Hepatocyte (in vitro differentiated cells): ENCODE results near the gene MED1. TPM values are rescaled to one million over a fixed set of nuclear protein-coding genes. Genes with fewer than 3 reads are reported as not detected.

Experiments
- DNase-seq: peaks from one replicate; pipeline ENCODE4 v3.0.0-alpha.2; 2016; ENCODE audit warnings: low spot score
- H2AFZ ChIP-seq: fragments of 200-600 bp; sonication (generic); 2 replicates; pipeline ENCODE4 v1.6.0; 2016; ENCODE audit warnings: antibody characterized with exemption, mild to moderate bottlenecking
- H3K27ac ChIP-seq: fragments of 200-600 bp; sonication (generic); 2 replicates; pipeline ENCODE4 v1.5.1; 2016; ENCODE audit warnings: mild to moderate bottlenecking
- H3K27me3 ChIP-seq: fragments of 200-600 bp; sonication (generic); 2 replicates; pipeline ENCODE4 v1.6.1; 2016
- H3K36me3 ChIP-seq: fragments of 200-600 bp; sonication (generic); replicated peaks from 2 replicates; pipeline ENCODE4 v1.5.1; 2016; ENCODE audit warnings: low read depth; ENCODE audit not compliant: insufficient read depth
- H3K4me1 ChIP-seq: fragments of 200-600 bp; sonication (generic); 2 replicates; pipeline ENCODE4 v1.5.1; 2016; ENCODE audit warnings: mild to moderate bottlenecking, moderate library complexity; ENCODE audit not compliant: insufficient read depth
- H3K4me2 ChIP-seq: fragments of 200-600 bp; sonication (generic); 2 replicates; pipeline ENCODE4 v1.6.0; 2016
- H3K4me3 ChIP-seq: fragments of 200-600 bp; sonication (generic); 2 replicates; pipeline ENCODE4 v1.5.1; 2016; ENCODE audit warnings: mild to moderate bottlenecking
- H3K79me2 ChIP-seq: fragments of 200-600 bp; sonication (generic); 2 replicates; pipeline ENCODE4 v1.6.0; 2017; ENCODE audit warnings: mild to moderate bottlenecking
- H3K9me2 ChIP-seq: fragments of 200-600 bp; sonication (generic); replicated peaks from 2 replicates; pipeline ENCODE4 v1.6.0; 2017; ENCODE audit warnings: mild to moderate bottlenecking; ENCODE audit not compliant: insufficient read depth
- H3K9me3 ChIP-seq: fragments of 200-600 bp; sonication (generic); 2 replicates; pipeline ENCODE4 v1.5.1; 2016; ENCODE audit warnings: low read depth, mild to moderate bottlenecking
- H4K20me1 ChIP-seq: fragments of 200-600 bp; sonication (generic); 2 replicates; pipeline ENCODE4 v1.6.0; 2016; ENCODE audit warnings: mild to moderate bottlenecking; ENCODE audit not compliant: insufficient read depth, poor library complexity, severe bottlenecking
- EZH2 ChIP-seq: fragments of 200-600 bp; sonication (generic); IDR thresholded peaks from 2 replicates; pipeline ENCODE4 v1.6.1; 2016; ENCODE audit warnings: antibody characterized with exemption, mild to moderate bottlenecking, borderline replicate concordance
- EZH2phosphoT487 ChIP-seq: fragments of 200-600 bp; sonication (generic); IDR thresholded peaks from one replicate; pipeline ENCODE4 v1.6.1; 2018; ENCODE audit warnings: antibody characterized with exemption, mild to moderate bottlenecking, low read depth, moderate library complexity; ENCODE audit not compliant: unreplicated experiment, severe bottlenecking
- WGBS: methylation state at CpG from one replicate; pipeline ENCODE4 v1.1.6; 2016; ENCODE audit warnings: low lambda C conversion rate; ENCODE audit errors: missing lambda C conversion rate; 5-methylcytosine and 5-hydroxymethylcytosine counted together
- polyA plus RNA-seq: library from polyadenylated mRNA; unstranded; fragments of >200 nt; fragmentation: Nextera tagmentation; extraction: Ambion mirVana; gene quantifications from 2 replicates; pipeline ENCODE4 v1.2.1, GENCODE V29; 2016
- total RNA-seq: library from RNA; depleted of rRNA; stranded (reverse); fragments of >200 nt; gene quantifications from 2 replicates; pipeline ENCODE4 v1.2.3, GENCODE V29; 2014
- TF ChIP-seq, protein P1 (sequence below): fragments of 200-600 bp; sonication (generic); IDR thresholded peaks from 2 replicates; pipeline ENCODE4 v1.5.1; 2016; ENCODE audit warnings: antibody characterized with exemption, mild to moderate bottlenecking; ENCODE audit not compliant: poor library complexity

Gene MED1
- total and polyA plus RNA-seq, 2 experiments from 2014 or later = 8.7 to 22.8 TPM

DNA sequence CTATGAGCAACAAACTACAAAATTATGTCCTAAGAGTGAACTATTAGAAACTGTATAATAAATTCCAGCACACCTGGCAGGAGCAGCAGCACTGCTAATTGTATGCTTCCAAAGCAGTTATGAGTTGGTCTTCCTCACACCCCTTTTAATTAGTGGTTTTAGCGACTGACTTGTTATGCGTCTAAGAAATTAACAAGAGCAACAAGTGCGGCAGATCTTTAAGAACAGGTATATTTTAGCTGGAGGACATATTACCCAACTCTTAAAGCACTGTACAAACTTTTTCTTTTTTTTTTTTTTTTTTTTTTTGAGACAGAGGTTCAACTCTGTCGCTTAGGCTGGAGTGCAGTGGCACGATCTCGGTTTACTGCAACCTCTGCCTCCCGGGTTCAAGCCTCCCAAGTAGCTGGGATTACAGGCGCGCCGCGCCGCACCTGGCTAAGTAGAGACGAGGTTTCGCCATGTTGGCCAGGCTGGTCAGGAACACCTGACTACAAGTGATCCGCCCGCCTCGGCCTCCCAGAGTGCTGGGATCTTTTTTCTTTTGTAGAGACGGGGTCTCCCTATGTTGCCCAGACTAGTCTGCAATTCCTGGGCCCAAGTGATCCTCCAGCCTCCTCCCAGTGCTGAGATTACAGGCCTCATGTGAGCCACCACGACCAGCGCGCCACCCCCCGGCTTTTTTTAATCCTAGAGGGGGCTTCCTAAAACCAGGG lies 48.0 kb downstream of the MED1 start:
- no peaks in the 10 kb centered on the region for H3K9me2 ChIP-seq
- H2AFZ ChIP-seq = no peak overlapping the region
- peaks cover 18% of the 10 kb centered on the region for H3K4me1 ChIP-seq
- no peaks in the 10 kb centered on the region for H3K36me3 ChIP-seq
- no peak overlapping the region for H3K4me3 ChIP-seq
- H3K9me3 ChIP-seq = no peaks in the 10 kb centered on the region
- DNase-seq = no peak
- no peaks in the 10 kb centered on the region for H3K27me3 ChIP-seq
- no peak overlapping the region for H3K27ac ChIP-seq
- H3K4me2 ChIP-seq = peak overlapping the region; percentile 83
- H4K20me1 ChIP-seq = peaks cover 17% of the 10 kb centered on the region
- peaks cover 29% of the 10 kb centered on the region for H3K79me2 ChIP-seq
- TF ChIP-seq EZH2 (no peak), EZH2phosphoT487 (no peak)
- TF ChIP-seq, protein P1, sequence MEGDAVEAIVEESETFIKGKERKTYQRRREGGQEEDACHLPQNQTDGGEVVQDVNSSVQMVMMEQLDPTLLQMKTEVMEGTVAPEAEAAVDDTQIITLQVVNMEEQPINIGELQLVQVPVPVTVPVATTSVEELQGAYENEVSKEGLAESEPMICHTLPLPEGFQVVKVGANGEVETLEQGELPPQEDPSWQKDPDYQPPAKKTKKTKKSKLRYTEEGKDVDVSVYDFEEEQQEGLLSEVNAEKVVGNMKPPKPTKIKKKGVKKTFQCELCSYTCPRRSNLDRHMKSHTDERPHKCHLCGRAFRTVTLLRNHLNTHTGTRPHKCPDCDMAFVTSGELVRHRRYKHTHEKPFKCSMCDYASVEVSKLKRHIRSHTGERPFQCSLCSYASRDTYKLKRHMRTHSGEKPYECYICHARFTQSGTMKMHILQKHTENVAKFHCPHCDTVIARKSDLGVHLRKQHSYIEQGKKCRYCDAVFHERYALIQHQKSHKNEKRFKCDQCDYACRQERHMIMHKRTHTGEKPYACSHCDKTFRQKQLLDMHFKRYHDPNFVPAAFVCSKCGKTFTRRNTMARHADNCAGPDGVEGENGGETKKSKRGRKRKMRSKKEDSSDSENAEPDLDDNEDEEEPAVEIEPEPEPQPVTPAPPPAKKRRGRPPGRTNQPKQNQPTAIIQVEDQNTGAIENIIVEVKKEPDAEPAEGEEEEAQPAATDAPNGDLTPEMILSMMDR = no peak
- 86% methylated on average over 22 of the region's 22 CpGs for WGBS

DNA sequence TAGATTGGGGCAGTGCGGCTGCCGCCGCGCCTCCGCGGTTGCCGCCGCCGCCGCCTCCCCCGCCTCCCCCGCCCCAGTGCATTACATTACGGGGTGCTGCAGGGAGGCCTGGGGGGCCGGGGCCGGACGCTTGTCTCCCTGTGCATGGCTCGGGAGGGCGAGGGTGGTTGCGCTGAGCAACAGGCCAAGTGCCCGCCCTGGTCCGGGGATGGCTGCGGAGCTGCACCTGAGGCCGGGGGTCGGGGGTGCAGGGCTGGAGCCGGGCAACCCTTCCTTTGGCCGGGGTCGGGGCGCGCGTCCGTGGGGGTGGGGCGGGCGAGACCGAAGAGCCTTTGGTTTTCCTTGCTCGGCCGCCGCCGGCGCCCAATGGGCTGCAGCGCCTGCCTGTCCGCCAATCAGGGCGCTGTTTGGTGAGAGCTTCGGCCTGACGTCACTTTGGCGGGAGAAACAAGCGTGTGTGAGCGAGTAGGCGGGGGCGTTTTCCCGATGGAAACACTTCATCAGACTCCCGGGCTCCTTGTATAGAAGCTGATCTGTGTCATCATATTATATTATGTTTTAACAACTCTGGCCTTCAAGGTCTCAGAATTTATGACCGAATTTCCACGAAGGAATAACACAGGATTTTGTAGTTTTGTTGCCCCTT lies 48.7 kb downstream of the MED1 start:
- TF ChIP-seq EZH2 (no peak), EZH2phosphoT487 (no peak)
- TF ChIP-seq, protein P1 = no peak
- H2AFZ ChIP-seq = peak overlapping the region; percentile 93
- WGBS = under 1% methylated on average over 47 of the region's 53 CpGs

DNA sequence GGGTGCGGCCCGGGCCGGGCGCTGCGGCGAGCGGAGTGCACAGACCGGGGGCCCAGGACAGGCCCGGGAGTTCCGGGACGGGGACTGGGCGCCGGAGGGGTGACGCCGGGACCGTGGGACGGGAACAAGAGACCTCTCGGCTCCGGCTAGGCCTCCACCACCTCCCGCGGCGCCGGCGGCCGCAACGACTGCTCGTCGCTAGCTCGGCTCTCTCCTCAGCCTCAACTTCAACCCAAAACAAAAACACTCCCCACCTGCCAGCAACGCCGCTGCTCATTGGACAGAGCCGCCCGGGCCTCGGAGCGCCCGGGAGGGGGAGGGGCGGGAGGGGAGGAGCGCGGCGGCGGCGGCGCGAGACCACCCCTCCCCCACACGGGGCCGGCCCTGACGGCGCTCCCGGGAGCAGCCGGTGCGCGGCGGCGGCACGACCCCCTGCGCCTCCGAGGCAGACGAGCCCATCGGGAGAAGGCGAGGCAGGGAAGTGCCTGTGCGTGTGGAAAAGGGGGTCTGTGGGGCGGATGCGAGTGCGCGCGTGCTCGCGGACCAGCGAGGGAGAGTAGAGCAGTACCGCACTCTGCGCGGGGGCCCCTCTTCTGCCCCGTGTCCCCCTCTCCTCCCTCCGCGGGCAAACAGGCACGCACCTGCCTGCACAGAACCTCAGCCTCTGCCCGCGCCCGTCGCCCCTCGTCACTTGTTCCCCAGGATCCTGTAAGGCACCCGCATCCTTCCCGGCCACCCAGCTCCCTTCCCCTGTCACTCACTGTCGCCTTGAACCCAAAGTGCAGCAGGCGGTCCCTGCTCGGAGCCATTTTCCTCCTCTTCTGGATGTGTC lies 49.4 kb downstream of the MED1 start, which contains the start of gene FBXL20:
TSS of gene FBXL20 (minus strand) at position 215 of the 832 bp plus-strand sequence. CDS start 224 bp downstream, outside the sequence.
- TF ChIP-seq, protein P1 = no peak
- TF ChIP-seq EZH2 (no peak), EZH2phosphoT487 (no peak)
- peak within 1 kb of the TSS; percentile 85 for H3K27ac ChIP-seq
- peaks cover 24% of the 10 kb centered on the region for H4K20me1 ChIP-seq
- no peaks in the 10 kb centered on the region for H3K36me3 ChIP-seq
- H3K4me2 ChIP-seq = peak within 1 kb of the TSS; percentile 93
- peaks cover 15% of the 10 kb centered on the region for H3K4me1 ChIP-seq
- peak; percentile 96 for DNase-seq
- H3K4me3 ChIP-seq = peak within 1 kb of the TSS; percentile 83
- WGBS = 1% methylated on average over 15 of the region's 86 CpGs
- H3K27me3 ChIP-seq = no peaks in the 10 kb centered on the region
- H3K79me2 ChIP-seq = peaks cover 42% of the 10 kb centered on the region
- H3K9me3 ChIP-seq = no peaks in the 10 kb centered on the region
- H3K9me2 ChIP-seq = no peaks in the 10 kb centered on the region
- H2AFZ ChIP-seq = peak within 1 kb of the TSS; percentile 93

More for the DNA sequence above, 48.7 kb downstream of the MED1 start:
- peak overlapping the region; percentile 81 for H3K4me3 ChIP-seq
- H3K27ac ChIP-seq = peak overlapping the region; percentile 78
- no peaks in the 10 kb centered on the region for H3K36me3 ChIP-seq
- DNase-seq = peak; percentile 95
- peaks cover 18% of the 10 kb centered on the region for H3K4me1 ChIP-seq
- no peaks in the 10 kb centered on the region for H3K9me3 ChIP-seq
- peaks cover 18% of the 10 kb centered on the region for H4K20me1 ChIP-seq
- H3K9me2 ChIP-seq = no peaks in the 10 kb centered on the region
- H3K79me2 ChIP-seq = peaks cover 36% of the 10 kb centered on the region
- H3K27me3 ChIP-seq = no peaks in the 10 kb centered on the region
- H3K4me2 ChIP-seq = peak overlapping the region; percentile 83
